Measurements from ENCODE around the gene JAK1.

GRCh38 chr1:64877598-64877997, 88.8 kb downstream of the JAK1 start:
- TF ChIP-seq CTCF (IDR thresholded peaks at IDR 0.05) (no peak), POLR2AphosphoS5 (IDR thresholded peaks at IDR 0.05; ENCODE audit: low read depth, low read length) (no peak), SIN3A (IDR thresholded peaks at IDR 0.05; ENCODE audit: borderline replicate concordance, insufficient read depth, low read depth, low read length) (no peak), REST (IDR thresholded peaks at IDR 0.05; ENCODE audit: insufficient read depth in 1 of 2, low read depth in 2 of 2, low read length in 1 of 2) (no peak)

Measured in Panc1 (cell line).